CD4-positive, alpha-beta T cell treated with Interleukin-10 for 1 hour (primary cell): ENCODE results near the gene VHLL.
"Not testable (repeated sequence)": the region's sequence is repeated elsewhere in the genome, so short reads cannot be mapped to it uniquely, and the experiment has no call there.

Experiments
- DNase-seq: peaks from one replicate; pipeline ENCODE4 v3.0.0-alpha.2; 2020

The VHLL gene

GRCh38 chr1:156298852-156299357 lies at the start of gene VHLL:
VHLL (minus strand) TSS chr1:156299307; CDS start chr1:156299189, 118 bp downstream.
- DNase-seq, result no peak

- no peak for DNase-seq
Observed at GRCh38 chr1:156347331-156347730, 48.2 kb upstream of the VHLL start.

- DNase-seq, result no peak
Observed at GRCh38 chr1:156346636-156347035, 47.5 kb upstream of the VHLL start.

- DNase-seq, result not testable (repeated sequence)
Observed at GRCh38 chr1:156346035-156346434, 46.9 kb upstream of the VHLL start.

- no peak for DNase-seq
Observed at GRCh38 chr1:156344409-156344808, 45.3 kb upstream of the VHLL start.

GRCh38 chr1:156342166-156342955 lies 43.3 kb upstream of the VHLL start:
- DNase-seq, result no peak

- DNase-seq, result peak; percentile 100
Observed at GRCh38 chr1:156338180-156338976, 39.3 kb upstream of the VHLL start, which contains the start of the genes CCT3 and TSACC. CCT3 (minus strand) TSS chr1:156338292; CDS start chr1:156338184, 108 bp downstream. TSACC (plus strand) TSS chr1:156338526; CDS start chr1:156339758, 1,232 bp downstream.

- DNase-seq, result no peak
Observed at GRCh38 chr1:156337888-156338179, 38.7 kb upstream of the VHLL start.

- DNase-seq, result no peak
Observed at GRCh38 chr1:156337052-156337887, 38.2 kb upstream of the VHLL start.

GRCh38 chr1:156336242-156336641 lies 37.1 kb upstream of the VHLL start:
- DNase-seq, result peak; percentile 13

- DNase-seq, result not testable (repeated sequence)
Observed at GRCh38 chr1:156323179-156323578, 24.1 kb upstream of the VHLL start.

GRCh38 chr1:156320560-156320959 lies 21.5 kb upstream of the VHLL start:
- no peak for DNase-seq

- DNase-seq, result peak; percentile 49
Observed at GRCh38 chr1:156319664-156320063, 20.6 kb upstream of the VHLL start.

- no peak for DNase-seq
Observed at GRCh38 chr1:156316909-156317308, 17.8 kb upstream of the VHLL start.

GRCh38 chr1:156310962-156311361 lies 11.9 kb upstream of the VHLL start:
- DNase-seq, result no peak

GRCh38 chr1:156308078-156308477 lies 9.0 kb upstream of the VHLL start:
- DNase-seq, result no peak

- DNase-seq, result no peak
Observed at GRCh38 chr1:156305215-156305614, 6.1 kb upstream of the VHLL start.

- DNase-seq, result no peak
Observed at GRCh38 chr1:156303241-156303640, 4.1 kb upstream of the VHLL start.

- DNase-seq, result peak; percentile 59
Observed at GRCh38 chr1:156295391-156295947, 3.6 kb downstream of the VHLL start, which contains the start of gene GLMP. GLMP (minus strand) TSS chr1:156295679; CDS start chr1:156295645, 34 bp downstream.

GRCh38 chr1:156293895-156294294 lies 5.2 kb downstream of the VHLL start:
- DNase-seq, result no peak

- no peak for DNase-seq
Observed at GRCh38 chr1:156293098-156293434, 6.0 kb downstream of the VHLL start.

GRCh38 chr1:156291226-156292061 lies 7.7 kb downstream of the VHLL start:
- peak; percentile 29 for DNase-seq
